MM.1S (cell line): ENCODE data around the gene EXTL1.

ENCODE experiments used
- DNase-seq: peaks from one replicate; pipeline ENCODE4 v3.0.0-alpha.2; 2015
- H2AFZ ChIP-seq: fragments of 300-600 bp; sonication (generic); 2 replicates; pipeline ENCODE4 v1.6.0; 2016; ENCODE audit warnings: antibody characterized with exemption, low read length
- H3F3A ChIP-seq: fragments of 300-600 bp; sonication (generic); 2 replicates; pipeline ENCODE4 v1.6.1; 2016; ENCODE audit warnings: mild to moderate bottlenecking, antibody characterized with exemption, low read length, moderate library complexity, mixed read lengths; ENCODE audit not compliant: insufficient read depth
- H3K27ac ChIP-seq: fragments of 300-600 bp; sonication (generic); 2 replicates; pipeline ENCODE4 v1.5.1; 2016; ENCODE audit warnings: mild to moderate bottlenecking, low read length
- H3K27me3 ChIP-seq: fragments of 300-600 bp; sonication (generic); replicated peaks from 2 replicates; pipeline ENCODE4 v1.6.0; 2016; ENCODE audit warnings: low read length; ENCODE audit not compliant: insufficient read depth
- H3K36me3 ChIP-seq: fragments of 300-600 bp; sonication (generic); replicated peaks from 2 replicates; pipeline ENCODE4 v1.6.1; 2016; ENCODE audit warnings: mild to moderate bottlenecking, low read length, mixed read lengths; ENCODE audit not compliant: insufficient read depth
- H3K4me1 ChIP-seq: fragments of 300-600 bp; sonication (generic); 2 replicates; pipeline ENCODE4 v1.6.1; 2016; ENCODE audit warnings: low read length, mixed read lengths
- H3K4me2 ChIP-seq: fragments of 300-600 bp; sonication (generic); 2 replicates; pipeline ENCODE4 v1.6.0; 2016; ENCODE audit warnings: low read depth, low read length
- H3K4me3 ChIP-seq: fragments of 300-600 bp; sonication (generic); 2 replicates; pipeline ENCODE4 v1.5.1; 2016; ENCODE audit warnings: low read length, mixed read lengths
- H3K79me2 ChIP-seq: fragments of 300-600 bp; sonication (generic); 2 replicates; pipeline ENCODE4 v1.6.1; 2016; ENCODE audit warnings: mixed run types, low read length, mixed read lengths
- H3K9ac ChIP-seq: fragments of 300-600 bp; sonication (generic); 2 replicates; pipeline ENCODE4 v1.6.1; 2016; ENCODE audit warnings: low read length, mixed read lengths
- H3K9me2 ChIP-seq: fragments of 300-600 bp; sonication (generic); replicated peaks from 2 replicates; pipeline ENCODE4 v1.6.1; 2016; ENCODE audit warnings: mild to moderate bottlenecking, low read length, mixed read lengths; ENCODE audit not compliant: insufficient read depth
- H3K9me3 ChIP-seq: fragments of 300-600 bp; sonication (generic); replicated peaks from 2 replicates; pipeline ENCODE4 v1.6.1; 2016; ENCODE audit warnings: mild to moderate bottlenecking, low read length, mixed read lengths; ENCODE audit not compliant: insufficient read depth
- H4K20me1 ChIP-seq: fragments of 300-600 bp; sonication (generic); 2 replicates; pipeline ENCODE4 v1.6.1; 2016; ENCODE audit warnings: mild to moderate bottlenecking, low read length, moderate library complexity, mixed read lengths; ENCODE audit not compliant: insufficient read depth
- EZH2 ChIP-seq: fragments of 300-600 bp; sonication (generic); optimal IDR thresholded peaks from 2 replicates; pipeline ENCODE3; 2017; ENCODE audit warnings: low read depth, mild to moderate bottlenecking, antibody characterized with exemption, low read length, mixed read lengths
- EZH2phosphoT487 ChIP-seq: fragments of 300-600 bp; sonication (generic); IDR thresholded peaks from 2 replicates; pipeline ENCODE4 v1.6.1; 2018; ENCODE audit warnings: antibody characterized with exemption, low read length
- TF ChIP-seq, protein P1 (sequence below): fragments of 300-600 bp; sonication (generic); IDR thresholded peaks from 2 replicates; pipeline ENCODE4 v1.5.1; 2016; ENCODE audit warnings: antibody characterized with exemption, low read length, mixed read lengths

The EXTL1 gene

DNA sequence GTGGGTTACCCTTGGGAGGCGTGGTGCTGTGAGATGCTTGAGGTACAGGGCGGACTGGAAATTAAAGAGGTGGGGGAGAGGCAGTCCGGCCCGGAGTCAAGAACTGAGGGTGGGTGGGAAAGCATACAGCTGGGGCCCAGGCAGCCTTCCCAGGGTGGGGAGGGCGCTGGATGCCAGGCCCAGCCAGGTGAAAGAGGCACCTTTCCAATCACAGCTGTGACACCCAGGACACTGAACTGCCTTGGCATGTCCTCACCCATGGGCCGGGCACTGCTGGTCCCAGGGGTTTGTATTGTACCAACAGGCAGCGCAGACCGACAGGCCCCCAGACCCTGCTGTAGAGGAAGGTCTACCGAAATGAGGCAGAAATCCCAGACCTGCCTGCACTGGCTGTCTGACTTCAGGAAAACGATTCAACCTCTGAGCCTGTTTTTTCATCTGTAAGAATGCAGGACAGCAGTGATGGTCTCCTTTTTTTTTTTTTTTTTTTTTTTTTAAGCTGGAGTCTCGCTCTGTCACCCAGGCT lies 15.2 kb downstream of the EXTL1 start:
- Histone ChIP-seq H3K27ac (no peak overlapping the region), H3K4me3 (no peak overlapping the region), H3K4me1 (0 out of 2 replicates have a peak, but pooled peaks cover 3% of the 10 kb centered on the region), H3K4me2 (no peak overlapping the region), H3K9me2 (no peaks in the 10 kb centered on the region), H3K79me2 (no peaks in the 10 kb centered on the region), H4K20me1 (no peaks in the 10 kb centered on the region), H3F3A (no peaks in the 10 kb centered on the region), H3K27me3 (peaks cover 48% of the 10 kb centered on the region), H3K36me3 (no peaks in the 10 kb centered on the region), H3K9ac (no peak overlapping the region), H3K9me3 (no peaks in the 10 kb centered on the region), H2AFZ (no peak overlapping the region)
- no peak for DNase-seq
- TF ChIP-seq EZH2 (no peak), EZH2phosphoT487 (no peak)
- TF ChIP-seq, protein P1, sequence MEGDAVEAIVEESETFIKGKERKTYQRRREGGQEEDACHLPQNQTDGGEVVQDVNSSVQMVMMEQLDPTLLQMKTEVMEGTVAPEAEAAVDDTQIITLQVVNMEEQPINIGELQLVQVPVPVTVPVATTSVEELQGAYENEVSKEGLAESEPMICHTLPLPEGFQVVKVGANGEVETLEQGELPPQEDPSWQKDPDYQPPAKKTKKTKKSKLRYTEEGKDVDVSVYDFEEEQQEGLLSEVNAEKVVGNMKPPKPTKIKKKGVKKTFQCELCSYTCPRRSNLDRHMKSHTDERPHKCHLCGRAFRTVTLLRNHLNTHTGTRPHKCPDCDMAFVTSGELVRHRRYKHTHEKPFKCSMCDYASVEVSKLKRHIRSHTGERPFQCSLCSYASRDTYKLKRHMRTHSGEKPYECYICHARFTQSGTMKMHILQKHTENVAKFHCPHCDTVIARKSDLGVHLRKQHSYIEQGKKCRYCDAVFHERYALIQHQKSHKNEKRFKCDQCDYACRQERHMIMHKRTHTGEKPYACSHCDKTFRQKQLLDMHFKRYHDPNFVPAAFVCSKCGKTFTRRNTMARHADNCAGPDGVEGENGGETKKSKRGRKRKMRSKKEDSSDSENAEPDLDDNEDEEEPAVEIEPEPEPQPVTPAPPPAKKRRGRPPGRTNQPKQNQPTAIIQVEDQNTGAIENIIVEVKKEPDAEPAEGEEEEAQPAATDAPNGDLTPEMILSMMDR = no peak

DNA sequence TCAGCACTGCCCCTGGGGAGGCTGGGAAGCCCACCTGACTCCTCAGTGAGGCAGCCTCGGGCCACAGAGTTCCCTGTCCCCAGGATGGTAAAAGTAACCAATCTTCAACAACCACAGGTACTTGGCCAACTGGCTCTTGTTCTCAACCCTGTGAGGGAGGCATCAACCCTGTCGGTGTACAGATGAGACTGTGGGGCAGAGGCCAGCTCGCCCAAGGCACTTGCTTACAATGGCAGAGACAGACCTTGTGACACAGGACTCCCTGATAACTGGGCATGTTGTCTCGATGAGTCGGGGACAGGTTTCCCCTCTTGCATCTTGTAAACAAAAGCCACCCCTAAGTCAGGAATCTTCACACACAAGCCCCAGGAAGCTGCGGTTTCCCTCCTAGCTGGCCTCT lies 16.3 kb downstream of the EXTL1 start:
- Histone ChIP-seq H3K9me3 (no peaks in the 10 kb centered on the region), H3K4me3 (no peak overlapping the region), H3K4me1 (0 out of 2 replicates have a peak, but pooled peaks cover 3% of the 10 kb centered on the region), H3K9ac (no peak overlapping the region), H3K27me3 (peaks cover 48% of the 10 kb centered on the region), H3F3A (no peaks in the 10 kb centered on the region), H3K9me2 (no peaks in the 10 kb centered on the region), H2AFZ (no peak overlapping the region), H4K20me1 (no peaks in the 10 kb centered on the region), H3K36me3 (no peaks in the 10 kb centered on the region), H3K4me2 (no peak overlapping the region), H3K79me2 (no peaks in the 10 kb centered on the region), H3K27ac (no peak overlapping the region)
- TF ChIP-seq EZH2 = no peak
- TF ChIP-seq EZH2phosphoT487 = no peak
- TF ChIP-seq, protein P1 = no peak
- DNase-seq = no peak

DNA sequence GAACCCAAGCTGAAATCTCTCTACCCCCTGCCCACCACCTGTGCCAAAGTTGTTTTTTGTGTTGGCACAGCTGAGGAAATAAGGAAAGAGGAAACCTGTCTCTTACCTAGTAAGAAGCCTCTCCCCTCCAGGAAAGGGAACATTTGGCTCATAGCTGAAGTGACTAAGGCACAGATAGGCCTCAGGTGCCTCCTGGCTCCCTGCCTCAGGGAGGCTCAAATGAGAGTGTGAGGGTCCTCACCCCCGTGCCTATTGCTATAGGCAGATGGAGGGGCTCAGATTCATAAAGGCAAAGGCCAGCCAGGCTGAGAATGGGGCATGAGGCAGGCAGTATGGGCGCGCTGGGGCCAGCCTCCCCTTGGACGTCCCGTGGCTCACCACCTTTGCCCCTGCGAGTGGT lies 16.9 kb downstream of the EXTL1 start:
- H3K9me2 ChIP-seq = no peaks in the 10 kb centered on the region
- TF ChIP-seq EZH2 = no peak
- TF ChIP-seq, protein P1 = no peak
- TF ChIP-seq EZH2phosphoT487 = no peak
- no peaks in the 10 kb centered on the region for H3K36me3 ChIP-seq
- 0 out of 2 replicates have a peak, but pooled peaks cover 3% of the 10 kb centered on the region for H3K4me1 ChIP-seq
- no peaks in the 10 kb centered on the region for H4K20me1 ChIP-seq
- no peaks in the 10 kb centered on the region for H3F3A ChIP-seq
- no peak overlapping the region for H2AFZ ChIP-seq
- H3K79me2 ChIP-seq = no peaks in the 10 kb centered on the region
- DNase-seq = no peak
- H3K4me2 ChIP-seq = no peak overlapping the region
- no peak overlapping the region for H3K27ac ChIP-seq
- peaks cover 48% of the 10 kb centered on the region for H3K27me3 ChIP-seq
- H3K4me3 ChIP-seq = no peak overlapping the region
- H3K9me3 ChIP-seq = no peaks in the 10 kb centered on the region
- no peak overlapping the region for H3K9ac ChIP-seq
